Body of pancreas (tissue), 4 donors: ENCODE measurements around the gene ECEL1.

Experiments
- CTCF ChIP-seq, 7 experiments: fragments of 450-650 bp in 4 of 7; fragments of 200-600 bp in 3 of 7; sonication (generic) in 3 of 7; IDR thresholded peaks; one replicate each; pipeline ENCODE4 v1.5.1; 2016 to 2019; ENCODE audit warnings: antibody characterized with exemption in 7 of 7
- POLR2A ChIP-seq, 3 donors: fragments of 450-650 bp; IDR thresholded peaks; one replicate each; pipeline ENCODE4 v1.6.1; 2016; ENCODE audit warnings: antibody characterized with exemption in 3 of 3, mild to moderate bottlenecking in 2 of 3

DNA sequence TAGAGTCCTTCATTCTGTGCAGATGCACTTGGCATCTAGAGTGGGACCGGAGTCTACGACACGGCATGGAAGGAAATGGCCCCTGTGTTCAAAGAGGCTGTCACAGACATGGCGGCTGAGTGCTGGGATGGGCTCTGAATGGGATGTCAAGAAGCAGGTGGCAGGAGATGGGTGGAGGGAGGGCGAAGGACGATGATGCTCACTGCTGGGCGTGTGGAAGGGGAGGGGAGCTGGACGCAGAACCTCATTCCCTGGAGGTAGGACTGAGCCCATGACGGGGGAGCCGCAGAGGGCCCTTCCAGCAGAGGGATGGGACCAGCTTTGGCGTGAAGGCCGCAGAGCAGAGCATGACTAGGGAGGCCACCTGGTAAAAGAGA, 50.5 kb downstream of the ECEL1 start:
- no peak for TF ChIP-seq CTCF (IDR thresholded peaks at IDR 0.05)
- no peak for TF ChIP-seq POLR2A (IDR thresholded peaks at IDR 0.05)
